Measurements from ENCODE around the gene PLPPR5. TPM values are rescaled to one million over a fixed set of nuclear protein-coding genes. Genes with fewer than 3 reads are reported as not detected.
"Not testable (repeated sequence)": the region's sequence is repeated elsewhere in the genome, so short reads cannot be mapped to it uniquely, and the experiment has no call there.

The PLPPR5 gene
- total and polyA plus RNA-seq, 2 donors (not counting 1 experiment from before 2014, with no cell fraction given) = under 0.01 to 0.25 TPM

- no peak overlapping the region for H3K4me2 ChIP-seq (ENCODE audit: extremely low read depth, insufficient read depth, low read length)
- H3K4me3 ChIP-seq (replicated peaks in 1 of 4; ENCODE audit: control extremely low read depth in 1 of 4, insufficient read depth in 1 of 4, low read depth in 3 of 4, low read length in 4 of 4) = no peak overlapping the region
- DNase-seq (ENCODE audit: low read depth in 2 of 2) = no peak
- H3K79me2 ChIP-seq (ENCODE audit: control insufficient read depth, insufficient read depth, low read length) = no peaks in the 10 kb centered on the region
- no peak overlapping the region for H2AFZ ChIP-seq (ENCODE audit: low read length)
- no peak overlapping the region for H3K9ac ChIP-seq (ENCODE audit: insufficient read depth, low read length)
- no peaks in the 10 kb centered on the region for H3K27me3 ChIP-seq (ENCODE audit: control insufficient read depth, insufficient read depth, low read length)
- H3K27ac ChIP-seq (ENCODE audit: insufficient read depth, low read length) = no peak overlapping the region
- H3K4me1 ChIP-seq (ENCODE audit: control insufficient read depth, extremely low read depth, insufficient read depth, low read length) = no peaks in the 10 kb centered on the region
- H3K9me3 ChIP-seq (ENCODE audit: control insufficient read depth, insufficient read depth, low read depth, low read length) = no peaks in the 10 kb centered on the region
- H3K36me3 ChIP-seq (ENCODE audit: control insufficient read depth, insufficient read depth, low read length) = no peaks in the 10 kb centered on the region
- no peak for TF ChIP-seq EZH2 (IDR thresholded peaks at IDR 0.05; ENCODE audit: low read length, missing control alignments)
- TF ChIP-seq CTCF (conservative IDR thresholded peaks at IDR 0.05 in 1 of 2, IDR thresholded peaks at IDR 0.05 in 1 of 2; ENCODE audit: low read depth in 1 of 2, low read length in 2 of 2) = no peak
- no peaks in the 10 kb centered on the region for H4K20me1 ChIP-seq (ENCODE audit: control insufficient read depth, extremely low read depth, insufficient read depth, low read length)
These were observed 122.8 kb downstream of the PLPPR5 start for GRCh38 chr1:98881901-98882300.

DNA sequence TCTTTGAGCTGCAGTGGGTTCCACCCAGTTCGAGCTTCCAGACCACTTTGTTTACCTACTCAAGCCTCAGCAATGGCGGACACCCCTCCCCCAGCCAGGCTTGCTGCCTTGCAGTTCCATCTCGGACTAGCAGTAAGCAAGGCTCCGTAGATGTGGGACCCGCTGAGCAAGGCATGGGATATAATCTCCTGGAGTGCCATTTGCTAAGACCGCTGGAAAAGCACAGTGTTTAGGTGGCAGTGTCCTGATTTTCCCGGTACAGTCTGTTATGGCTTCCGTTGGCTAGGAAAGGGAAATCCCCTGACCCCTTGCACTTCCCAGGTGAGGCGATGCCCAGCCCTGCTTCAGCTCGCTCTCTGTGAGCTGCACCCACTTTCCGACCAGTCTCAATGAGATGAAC, 123.4 kb downstream of the PLPPR5 start:
- not testable (repeated sequence) for H3K9me3 ChIP-seq (ENCODE audit: control insufficient read depth, insufficient read depth, low read depth, low read length); H3K4me1 ChIP-seq (ENCODE audit: control insufficient read depth, extremely low read depth, insufficient read depth, low read length); H3K27me3 ChIP-seq (ENCODE audit: control insufficient read depth, insufficient read depth, low read length); H4K20me1 ChIP-seq (ENCODE audit: control insufficient read depth, extremely low read depth, insufficient read depth, low read length); H3K9ac ChIP-seq (ENCODE audit: insufficient read depth, low read length); DNase-seq (ENCODE audit: low read depth in 2 of 2); H3K36me3 ChIP-seq (ENCODE audit: control insufficient read depth, insufficient read depth, low read length); H3K27ac ChIP-seq (ENCODE audit: insufficient read depth, low read length); H3K4me2 ChIP-seq (ENCODE audit: extremely low read depth, insufficient read depth, low read length); H3K4me3 ChIP-seq (replicated peaks in 1 of 4; ENCODE audit: control extremely low read depth in 1 of 4, insufficient read depth in 1 of 4, low read depth in 3 of 4, low read length in 4 of 4); H2AFZ ChIP-seq (ENCODE audit: low read length); H3K79me2 ChIP-seq (ENCODE audit: control insufficient read depth, insufficient read depth, low read length)

- no peaks in the 10 kb centered on the region for H4K20me1 ChIP-seq (ENCODE audit: control insufficient read depth, extremely low read depth, insufficient read depth, low read length)
- no peaks in the 10 kb centered on the region for H3K4me1 ChIP-seq (ENCODE audit: control insufficient read depth, extremely low read depth, insufficient read depth, low read length)
- H3K79me2 ChIP-seq (ENCODE audit: control insufficient read depth, insufficient read depth, low read length) = no peaks in the 10 kb centered on the region
- no peaks in the 10 kb centered on the region for H3K27me3 ChIP-seq (ENCODE audit: control insufficient read depth, insufficient read depth, low read length)
- TF ChIP-seq CTCF (conservative IDR thresholded peaks at IDR 0.05 in 1 of 2, IDR thresholded peaks at IDR 0.05 in 1 of 2; ENCODE audit: low read depth in 1 of 2, low read length in 2 of 2) (no peak), EZH2 (IDR thresholded peaks at IDR 0.05; ENCODE audit: low read length, missing control alignments) (no peak)
- no peak for DNase-seq (ENCODE audit: low read depth in 2 of 2)
- no peak overlapping the region for H3K4me3 ChIP-seq (replicated peaks in 1 of 4; ENCODE audit: control extremely low read depth in 1 of 4, insufficient read depth in 1 of 4, low read depth in 3 of 4, low read length in 4 of 4)
- H3K9me3 ChIP-seq (ENCODE audit: control insufficient read depth, insufficient read depth, low read depth, low read length) = no peaks in the 10 kb centered on the region
- no peak overlapping the region for H3K4me2 ChIP-seq (ENCODE audit: extremely low read depth, insufficient read depth, low read length)
- no peak overlapping the region for H3K9ac ChIP-seq (ENCODE audit: insufficient read depth, low read length)
- no peaks in the 10 kb centered on the region for H3K36me3 ChIP-seq (ENCODE audit: control insufficient read depth, insufficient read depth, low read length)
- H2AFZ ChIP-seq (ENCODE audit: low read length) = no peak overlapping the region
- H3K27ac ChIP-seq (ENCODE audit: insufficient read depth, low read length) = no peak overlapping the region
These were observed 129.8 kb downstream of the PLPPR5 start for GRCh38 chr1:98874828-98875227.
